Measurements from ENCODE around the gene EHMT1. TPM values are rescaled to one million over a fixed set of nuclear protein-coding genes. Genes with fewer than 3 reads are reported as not detected.

EHMT1 gene
- total RNA-seq, 1 experiment from 2014 or later: 63.9 TPM

DNA sequence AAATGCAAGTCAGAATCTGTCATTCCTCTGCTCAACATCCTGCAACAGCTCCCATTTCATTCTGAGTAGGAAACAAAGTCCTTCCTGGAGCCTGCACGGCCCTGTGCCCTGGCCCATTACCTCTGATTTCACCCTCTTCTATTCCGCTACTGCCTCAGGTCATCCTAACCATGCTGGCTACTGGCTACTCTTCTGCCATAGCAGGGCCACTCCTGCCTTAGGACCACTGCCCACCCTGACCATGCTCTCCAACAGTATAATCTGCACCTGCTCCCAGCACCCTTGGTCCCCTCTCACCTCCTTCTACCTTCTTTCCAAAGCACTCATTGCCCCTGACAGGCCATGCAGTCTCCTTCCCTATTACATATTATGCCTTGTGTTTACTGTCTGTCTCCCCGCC is 48.2 kb upstream of the EHMT1 start:
- no peak for TF ChIP-seq TCF7L2 (IDR thresholded peaks at IDR 0.05; ENCODE audit: low read depth, low read length)
- no TSS peak for BruUV-seq (replicated peaks)
- in situ Hi-C loops (cut with HindIII; ENCODE audit: low pct_unique_long_range_greater_than_20kb, low sequenced_read_pairs): no loop called here

DNA sequence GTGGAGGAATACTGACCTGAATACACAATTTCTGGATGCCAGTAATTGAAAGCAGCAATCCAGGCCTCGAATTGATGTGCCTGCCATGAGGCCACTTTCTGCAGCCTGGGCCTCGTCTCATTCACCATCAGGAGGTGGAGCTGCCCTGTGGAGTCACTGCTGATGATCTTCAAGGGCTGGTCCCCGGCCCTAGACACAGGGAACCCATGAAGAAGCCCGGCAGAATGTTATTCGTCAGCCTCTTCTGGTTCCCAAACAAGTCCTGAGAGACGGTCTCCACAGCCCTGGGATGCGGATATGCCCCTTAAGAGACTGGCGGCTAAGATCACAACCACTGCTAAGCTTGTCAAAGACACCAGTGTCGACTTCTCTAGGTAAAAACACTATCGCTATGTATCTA is 44.6 kb upstream of the EHMT1 start:
- Histone ChIP-seq H3K27me3 (ENCODE audit: control insufficient read depth, insufficient read depth, low read length) (no peaks in the 10 kb centered on the region), H3K4me3 (ENCODE audit: low read depth in 2 of 2, low read length in 2 of 2) (no peak overlapping the region), H3K27ac (ENCODE audit: low read length) (no peak overlapping the region), H3K9me3 (ENCODE audit: control insufficient read depth, insufficient read depth, low read depth, low read length) (no peaks in the 10 kb centered on the region), H3K36me3 (ENCODE audit: control insufficient read depth, insufficient read depth, low read length) (peaks cover 3% of the 10 kb centered on the region; the same call in 1 of the 2 replicates), H3K4me1 (ENCODE audit: control insufficient read depth, insufficient read depth, low read length) (peaks cover 3% of the 10 kb centered on the region; the same call in 1 of the 2 replicates)
- ChIA-PET POLR2A (no interaction called here), CTCF (interaction anchor here (0.6 kb wide), 1 partner anchor 268 kb away, joined by 7 read pairs; no protein-coding TSS in a partner anchor)
- in situ Hi-C loops (cut with HindIII; ENCODE audit: low pct_unique_long_range_greater_than_20kb, low sequenced_read_pairs) (no loop called here), intact Hi-C loops (cut with micrococcal nuclease; ENCODE audit: unreplicated experiment) (no loop called here)
- ATAC-seq (no peak), DNase-seq (ENCODE audit: low read depth, low spot score) (no peak)
- TF ChIP-seq, protein P1, sequence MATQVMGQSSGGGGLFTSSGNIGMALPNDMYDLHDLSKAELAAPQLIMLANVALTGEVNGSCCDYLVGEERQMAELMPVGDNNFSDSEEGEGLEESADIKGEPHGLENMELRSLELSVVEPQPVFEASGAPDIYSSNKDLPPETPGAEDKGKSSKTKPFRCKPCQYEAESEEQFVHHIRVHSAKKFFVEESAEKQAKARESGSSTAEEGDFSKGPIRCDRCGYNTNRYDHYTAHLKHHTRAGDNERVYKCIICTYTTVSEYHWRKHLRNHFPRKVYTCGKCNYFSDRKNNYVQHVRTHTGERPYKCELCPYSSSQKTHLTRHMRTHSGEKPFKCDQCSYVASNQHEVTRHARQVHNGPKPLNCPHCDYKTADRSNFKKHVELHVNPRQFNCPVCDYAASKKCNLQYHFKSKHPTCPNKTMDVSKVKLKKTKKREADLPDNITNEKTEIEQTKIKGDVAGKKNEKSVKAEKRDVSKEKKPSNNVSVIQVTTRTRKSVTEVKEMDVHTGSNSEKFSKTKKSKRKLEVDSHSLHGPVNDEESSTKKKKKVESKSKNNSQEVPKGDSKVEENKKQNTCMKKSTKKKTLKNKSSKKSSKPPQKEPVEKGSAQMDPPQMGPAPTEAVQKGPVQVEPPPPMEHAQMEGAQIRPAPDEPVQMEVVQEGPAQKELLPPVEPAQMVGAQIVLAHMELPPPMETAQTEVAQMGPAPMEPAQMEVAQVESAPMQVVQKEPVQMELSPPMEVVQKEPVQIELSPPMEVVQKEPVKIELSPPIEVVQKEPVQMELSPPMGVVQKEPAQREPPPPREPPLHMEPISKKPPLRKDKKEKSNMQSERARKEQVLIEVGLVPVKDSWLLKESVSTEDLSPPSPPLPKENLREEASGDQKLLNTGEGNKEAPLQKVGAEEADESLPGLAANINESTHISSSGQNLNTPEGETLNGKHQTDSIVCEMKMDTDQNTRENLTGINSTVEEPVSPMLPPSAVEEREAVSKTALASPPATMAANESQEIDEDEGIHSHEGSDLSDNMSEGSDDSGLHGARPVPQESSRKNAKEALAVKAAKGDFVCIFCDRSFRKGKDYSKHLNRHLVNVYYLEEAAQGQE (IDR thresholded peaks at IDR 0.05; ENCODE audit: insufficient read depth in 1 of 2, low read depth in 2 of 2, low read length in 1 of 2): no peak
- TF ChIP-seq POLR2AphosphoS5 (IDR thresholded peaks at IDR 0.05; ENCODE audit: low read depth, low read length) (no peak), TCF7L2 (IDR thresholded peaks at IDR 0.05; ENCODE audit: low read depth, low read length) (no peak), SIN3A (IDR thresholded peaks at IDR 0.05; ENCODE audit: borderline replicate concordance, insufficient read depth, low read depth, low read length) (no peak)
- TF ChIP-seq, protein P2, sequence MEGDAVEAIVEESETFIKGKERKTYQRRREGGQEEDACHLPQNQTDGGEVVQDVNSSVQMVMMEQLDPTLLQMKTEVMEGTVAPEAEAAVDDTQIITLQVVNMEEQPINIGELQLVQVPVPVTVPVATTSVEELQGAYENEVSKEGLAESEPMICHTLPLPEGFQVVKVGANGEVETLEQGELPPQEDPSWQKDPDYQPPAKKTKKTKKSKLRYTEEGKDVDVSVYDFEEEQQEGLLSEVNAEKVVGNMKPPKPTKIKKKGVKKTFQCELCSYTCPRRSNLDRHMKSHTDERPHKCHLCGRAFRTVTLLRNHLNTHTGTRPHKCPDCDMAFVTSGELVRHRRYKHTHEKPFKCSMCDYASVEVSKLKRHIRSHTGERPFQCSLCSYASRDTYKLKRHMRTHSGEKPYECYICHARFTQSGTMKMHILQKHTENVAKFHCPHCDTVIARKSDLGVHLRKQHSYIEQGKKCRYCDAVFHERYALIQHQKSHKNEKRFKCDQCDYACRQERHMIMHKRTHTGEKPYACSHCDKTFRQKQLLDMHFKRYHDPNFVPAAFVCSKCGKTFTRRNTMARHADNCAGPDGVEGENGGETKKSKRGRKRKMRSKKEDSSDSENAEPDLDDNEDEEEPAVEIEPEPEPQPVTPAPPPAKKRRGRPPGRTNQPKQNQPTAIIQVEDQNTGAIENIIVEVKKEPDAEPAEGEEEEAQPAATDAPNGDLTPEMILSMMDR (IDR thresholded peaks at IDR 0.05): no peak
- BruUV-seq (replicated peaks): no TSS peak

More for the DNA sequence above, 48.2 kb upstream of the EHMT1 start:
- Histone ChIP-seq H3K27ac (ENCODE audit: low read length) (no peak overlapping the region), H3K9me3 (ENCODE audit: control insufficient read depth, insufficient read depth, low read depth, low read length) (no peaks in the 10 kb centered on the region), H3K4me3 (ENCODE audit: low read depth in 2 of 2, low read length in 2 of 2) (no peak overlapping the region), H3K27me3 (ENCODE audit: control insufficient read depth, insufficient read depth, low read length) (no peaks in the 10 kb centered on the region), H3K4me1 (ENCODE audit: control insufficient read depth, insufficient read depth, low read length) (no peaks in the 10 kb centered on the region), H3K36me3 (ENCODE audit: control insufficient read depth, insufficient read depth, low read length) (0 out of 2 replicates have a peak, but pooled peaks cover 3% of the 10 kb centered on the region)
- intact Hi-C loops (cut with micrococcal nuclease; ENCODE audit: unreplicated experiment): no loop called here
- ChIA-PET CTCF (no interaction called here), POLR2A (no interaction called here)
- no peak for DNase-seq (ENCODE audit: low read depth, low spot score)
- no peak for ATAC-seq

DNA sequence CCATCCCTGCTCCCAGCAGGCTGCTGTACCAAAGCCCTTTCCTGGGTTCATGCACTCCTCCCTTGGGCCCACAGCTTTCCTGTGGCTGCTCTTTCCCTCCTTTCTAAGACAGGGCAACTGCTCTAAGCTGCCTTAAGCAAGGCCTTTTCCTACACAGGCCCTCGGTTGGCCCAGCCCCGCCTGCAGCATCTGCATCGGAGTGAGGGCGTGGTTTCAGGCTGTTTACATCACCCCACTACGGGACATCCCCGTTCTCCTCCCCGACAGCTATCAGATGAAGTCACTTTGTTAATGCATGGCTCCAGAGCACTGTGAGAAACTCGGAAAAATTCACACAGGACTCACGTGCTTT is 43.5 kb upstream of the EHMT1 start:
- CTCF ChIA-PET: no interaction called here
- no peaks in the 10 kb centered on the region for H3K27me3 ChIP-seq (ENCODE audit: control insufficient read depth, insufficient read depth, low read length)
- H3K9me3 ChIP-seq (ENCODE audit: control insufficient read depth, insufficient read depth, low read depth, low read length): no peaks in the 10 kb centered on the region
- in situ Hi-C loops (cut with HindIII; ENCODE audit: low pct_unique_long_range_greater_than_20kb, low sequenced_read_pairs) (no loop called here), intact Hi-C loops (cut with micrococcal nuclease; ENCODE audit: unreplicated experiment) (no loop called here)
- no peak for DNase-seq (ENCODE audit: low read depth, low spot score)
- TF ChIP-seq SIN3A (IDR thresholded peaks at IDR 0.05; ENCODE audit: borderline replicate concordance, insufficient read depth, low read depth, low read length) (no peak), TCF7L2 (IDR thresholded peaks at IDR 0.05; ENCODE audit: low read depth, low read length) (no peak), POLR2AphosphoS5 (IDR thresholded peaks at IDR 0.05; ENCODE audit: low read depth, low read length) (no peak)
- TF ChIP-seq, protein P1 (IDR thresholded peaks at IDR 0.05; ENCODE audit: insufficient read depth in 1 of 2, low read depth in 2 of 2, low read length in 1 of 2): no peak
- TF ChIP-seq, protein P2 (IDR thresholded peaks at IDR 0.05): no peak
- peaks cover 3% of the 10 kb centered on the region; the same call in 1 of the 2 replicates for H3K4me1 ChIP-seq (ENCODE audit: control insufficient read depth, insufficient read depth, low read length)
- H3K27ac ChIP-seq (ENCODE audit: low read length): no peak overlapping the region
- no peak for ATAC-seq
- BruUV-seq (replicated peaks): no TSS peak
- POLR2A ChIA-PET: no interaction called here
- H3K4me3 ChIP-seq (ENCODE audit: low read depth in 2 of 2, low read length in 2 of 2): no peak overlapping the region
- peaks cover 3% of the 10 kb centered on the region; the same call in 1 of the 2 replicates for H3K36me3 ChIP-seq (ENCODE audit: control insufficient read depth, insufficient read depth, low read length)

Data from Panc1 (cell line).